GM19099 (cell line): ENCODE results near the gene NPSR1.

ENCODE experiments used
- POLR2A ChIP-seq: IDR thresholded peaks from 3 replicates; pipeline ENCODE4 v1.6.1; 2011; ENCODE audit warnings: low read depth; ENCODE audit not compliant: insufficient read length; ENCODE audit errors: extremely low read depth

NPSR1 gene

DNA sequence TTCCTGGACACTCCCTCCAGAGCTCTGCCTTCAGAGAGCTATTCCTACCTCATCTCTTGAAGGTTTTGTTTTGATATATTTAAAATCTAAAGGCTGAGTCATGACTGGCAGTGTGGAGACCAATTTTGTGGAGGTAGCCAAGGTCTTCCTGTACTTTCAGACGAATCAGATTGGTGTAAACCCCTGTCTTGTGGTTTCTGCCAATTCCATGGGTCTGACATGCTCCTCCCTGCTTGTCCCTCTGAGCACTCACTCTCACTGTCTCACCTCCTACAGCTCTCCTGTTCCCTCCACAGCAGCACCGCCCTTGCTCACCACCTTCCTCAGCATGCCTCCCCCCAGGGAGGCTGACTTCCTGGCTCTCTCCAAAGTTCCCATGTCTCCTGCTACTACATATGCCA lies 179.8 kb downstream of the NPSR1 start:
- TF ChIP-seq POLR2A = no peak

DNA sequence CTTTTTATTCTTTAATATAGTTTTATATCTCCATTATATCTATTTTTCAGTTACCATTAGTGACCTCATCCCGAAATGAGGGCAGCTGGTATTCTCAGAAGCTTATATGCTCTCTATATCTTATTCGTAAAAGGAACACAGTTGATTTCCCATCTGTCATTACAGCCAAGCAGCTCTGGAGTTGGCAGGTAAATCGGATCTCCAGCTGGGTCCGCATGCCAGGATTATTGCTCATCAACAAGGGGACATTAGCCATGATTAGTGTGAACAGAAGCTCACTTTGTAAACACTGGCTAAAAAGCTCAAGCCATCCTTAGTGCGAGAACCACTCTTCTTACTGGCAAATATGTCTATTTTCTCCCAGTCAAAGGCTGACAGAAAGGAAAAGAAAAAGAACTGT lies 180.3 kb downstream of the NPSR1 start:
- no peak for TF ChIP-seq POLR2A

DNA sequence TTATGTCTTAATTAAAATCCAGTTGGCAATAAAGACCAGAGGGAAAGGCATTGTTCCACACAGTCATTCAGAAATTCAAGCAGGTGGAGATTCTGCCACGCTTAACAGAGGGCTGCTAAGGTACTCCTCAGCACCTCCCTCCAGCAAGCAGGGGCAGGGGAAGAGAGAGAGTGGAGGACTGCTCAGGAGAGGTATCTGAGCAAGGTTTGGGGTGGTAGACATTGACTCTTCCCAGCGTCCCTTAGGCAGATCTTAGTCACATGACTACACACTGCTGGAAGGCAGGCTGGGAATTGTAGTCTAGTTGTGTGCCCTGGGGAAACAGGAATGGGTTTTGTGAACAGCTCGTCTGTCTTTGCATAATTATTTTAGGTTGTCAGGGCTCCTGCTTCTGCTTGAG lies 181.6 kb downstream of the NPSR1 start:
- TF ChIP-seq POLR2A = no peak

DNA sequence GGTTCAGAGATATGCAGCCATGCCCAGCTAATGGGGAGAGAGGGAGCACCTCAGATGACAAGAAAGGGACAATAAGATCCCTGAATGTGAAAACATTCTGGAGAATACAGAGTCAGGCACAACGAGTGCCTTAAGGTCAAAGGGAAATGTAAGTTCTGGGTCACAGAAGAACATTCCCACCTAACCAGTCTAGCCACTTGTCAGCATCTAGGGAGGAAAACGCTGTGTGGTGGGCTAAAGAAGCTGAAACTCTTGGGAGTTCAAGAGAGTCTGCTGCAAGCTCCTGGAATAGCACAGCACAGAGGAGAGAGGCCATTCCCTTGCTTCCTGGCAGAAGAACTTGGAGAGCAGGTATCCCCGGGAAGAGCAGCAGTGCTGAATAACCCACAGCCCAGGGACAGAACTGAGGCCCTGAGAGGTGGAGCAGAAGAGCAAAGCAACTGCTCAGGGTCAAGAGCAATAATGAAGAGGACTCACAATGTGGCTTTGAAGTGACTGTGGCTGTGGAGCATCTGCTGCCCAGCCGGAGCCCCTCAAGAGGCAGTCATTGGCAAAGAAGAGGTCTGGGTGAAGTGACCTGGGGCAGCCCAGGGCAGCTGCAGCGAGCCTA lies 182.3 kb downstream of the NPSR1 start:
- TF ChIP-seq POLR2A = no peak

DNA sequence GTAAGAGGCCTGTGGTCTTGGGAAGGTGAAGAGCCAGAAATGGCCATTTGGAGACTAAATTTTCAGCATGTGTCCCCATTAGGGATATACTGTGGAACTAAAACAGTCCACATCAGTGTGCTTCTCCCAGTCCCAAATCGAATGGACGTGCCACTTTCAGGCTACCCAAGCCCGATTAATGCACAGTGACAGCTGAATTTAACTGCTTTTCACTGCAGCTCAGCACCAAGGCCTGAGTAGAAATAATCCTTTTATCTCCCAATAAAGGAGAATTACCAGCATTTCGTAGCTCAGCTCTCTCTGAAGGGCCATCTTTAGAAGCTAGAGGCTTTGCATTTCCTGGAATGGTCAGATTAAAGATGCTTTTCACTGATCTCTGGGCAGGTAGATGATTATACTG lies 183.3 kb downstream of the NPSR1 start:
- TF ChIP-seq POLR2A = no peak

DNA sequence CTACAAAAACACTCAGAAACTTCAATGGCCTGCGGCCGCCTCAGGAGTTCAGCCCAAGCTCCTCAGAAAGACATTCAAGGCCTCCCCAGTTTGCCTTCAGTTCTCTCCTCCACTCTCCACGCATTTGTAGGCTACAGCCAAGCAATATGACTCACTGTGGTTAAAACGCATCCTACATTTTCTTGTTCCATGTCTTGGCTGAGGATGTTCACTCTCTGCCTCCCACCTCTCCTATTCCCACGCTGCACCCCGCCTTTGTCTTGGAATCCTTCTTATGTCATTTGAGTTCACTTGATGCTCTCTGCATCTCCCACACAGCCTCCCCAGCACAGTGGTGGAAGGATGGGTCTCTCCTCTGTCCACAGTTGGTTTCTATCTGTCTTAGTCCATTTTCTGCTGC lies 184.8 kb downstream of the NPSR1 start:
- TF ChIP-seq POLR2A = no peak

DNA sequence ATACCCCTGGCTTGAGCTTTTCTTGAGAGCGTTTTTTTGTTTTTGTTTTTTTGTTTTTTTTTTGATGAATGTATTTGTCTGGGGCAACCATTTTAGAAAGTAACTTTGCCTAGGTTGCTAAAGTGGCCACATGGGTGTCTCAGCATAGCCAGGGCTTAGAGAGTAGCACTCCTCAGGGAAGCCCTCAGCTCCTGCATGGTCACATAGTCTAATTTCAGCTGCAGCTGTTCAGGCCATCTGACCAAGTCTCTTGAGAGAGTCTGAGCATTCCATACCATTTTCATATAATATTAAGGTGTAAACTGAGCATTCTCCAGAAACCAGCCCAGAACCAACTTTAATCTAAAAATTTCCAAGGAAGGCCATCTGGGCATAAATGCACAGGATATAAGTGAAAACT lies 186.4 kb downstream of the NPSR1 start:
- TF ChIP-seq POLR2A = no peak

DNA sequence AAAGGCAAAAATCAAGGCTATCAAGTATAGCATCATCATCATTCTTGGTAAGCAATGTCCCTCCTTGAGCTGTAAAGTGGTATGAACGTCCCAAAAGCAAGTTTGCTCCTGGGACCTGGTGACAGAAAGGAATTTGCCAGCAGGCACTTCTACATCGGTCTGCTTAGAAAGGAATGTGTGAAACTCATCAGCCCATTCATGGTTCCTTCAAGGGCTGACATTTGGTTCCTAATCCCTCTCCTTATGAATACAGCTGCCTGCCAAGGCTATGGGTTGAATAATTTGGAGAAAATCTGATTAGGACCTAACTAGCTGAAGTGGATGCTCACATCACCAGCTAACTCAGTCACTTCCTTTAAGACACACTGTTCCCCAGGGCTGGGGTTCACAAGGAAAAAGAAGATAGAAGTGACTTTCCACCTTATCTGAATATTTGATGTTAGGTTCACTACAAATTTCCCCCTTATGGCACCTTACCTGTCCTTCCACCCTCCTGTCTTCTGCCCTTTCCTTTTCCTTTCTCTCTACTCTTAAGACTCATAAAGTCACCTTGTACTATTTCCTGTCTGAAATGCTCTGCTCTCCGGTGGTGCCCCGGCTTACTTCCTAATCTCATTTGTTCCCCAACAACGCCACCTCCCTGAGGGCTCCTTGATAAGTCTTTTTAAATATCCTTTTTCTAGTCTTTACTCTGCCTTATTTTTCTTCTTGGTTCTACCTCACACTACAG lies 187.1 kb downstream of the NPSR1 start:
- no peak for TF ChIP-seq POLR2A

DNA sequence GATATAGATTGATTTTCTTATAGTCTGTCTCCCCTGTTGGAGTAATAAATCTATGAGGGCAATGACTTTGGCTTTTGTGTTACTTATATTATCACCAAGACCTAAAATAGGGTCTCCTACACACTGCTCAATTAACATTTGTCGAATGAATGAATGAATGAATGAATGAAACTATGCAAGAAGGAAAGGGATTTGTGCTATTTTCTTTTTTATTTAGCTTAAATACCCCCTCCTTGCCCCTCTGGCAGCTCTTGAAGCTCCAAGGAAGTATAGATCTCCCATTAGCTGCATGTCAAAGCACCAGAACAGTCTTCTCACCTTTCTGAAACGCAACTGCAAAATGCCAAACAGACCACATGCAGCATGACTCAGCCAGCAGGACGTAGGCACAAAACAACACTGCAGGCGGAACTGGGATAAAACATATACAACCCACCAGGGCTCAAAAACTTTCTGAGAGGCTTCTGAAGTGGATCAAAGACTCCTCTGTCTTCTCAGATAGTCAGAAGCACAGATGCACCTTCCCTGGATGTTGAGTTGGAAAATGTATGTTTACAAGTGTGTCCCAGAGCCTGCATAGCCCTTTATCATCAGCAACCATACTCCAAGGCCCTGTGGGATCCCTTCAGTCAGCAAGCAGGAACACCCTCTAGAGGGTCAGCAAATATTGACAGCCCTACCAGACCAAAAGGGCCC lies 187.8 kb downstream of the NPSR1 start:
- TF ChIP-seq POLR2A = no peak

DNA sequence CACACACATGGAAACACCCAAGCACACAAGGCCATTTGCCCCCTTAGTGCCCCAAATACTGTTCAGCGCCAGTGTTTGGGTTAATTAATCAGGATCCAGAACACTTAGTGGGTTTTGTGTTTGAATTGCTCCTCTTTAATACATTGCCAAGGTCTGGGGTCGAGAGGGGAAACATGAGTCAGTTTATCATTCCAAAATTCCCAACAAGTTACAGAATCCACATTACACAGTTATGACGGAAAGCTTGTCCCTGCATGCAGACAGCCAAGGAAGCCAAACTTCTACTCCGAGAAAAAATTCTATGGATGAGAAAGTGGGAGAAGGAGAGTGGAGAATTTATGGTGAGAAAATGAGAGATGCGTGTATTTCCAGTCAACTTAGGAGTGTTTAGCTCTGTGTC lies 189.0 kb downstream of the NPSR1 start:
- TF ChIP-seq POLR2A = no peak

DNA sequence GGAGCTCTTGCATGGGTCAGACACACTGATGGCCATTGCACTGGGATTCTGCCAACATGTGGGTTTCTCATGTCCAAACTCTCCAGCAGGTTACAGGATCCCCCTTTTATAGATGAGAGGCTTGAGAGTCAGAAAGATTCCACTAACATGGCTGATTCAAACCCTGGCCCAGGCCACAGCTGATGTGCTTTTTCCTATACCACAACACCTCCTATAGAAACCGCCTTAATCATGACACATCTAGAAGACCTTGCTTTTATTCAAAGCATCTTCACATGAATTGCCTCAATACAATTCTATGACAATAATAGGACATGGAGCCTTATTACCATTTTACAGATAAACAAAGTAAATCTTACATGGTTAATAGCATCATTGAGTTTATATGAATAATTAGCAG lies 190.7 kb downstream of the NPSR1 start:
- no peak for TF ChIP-seq POLR2A

DNA sequence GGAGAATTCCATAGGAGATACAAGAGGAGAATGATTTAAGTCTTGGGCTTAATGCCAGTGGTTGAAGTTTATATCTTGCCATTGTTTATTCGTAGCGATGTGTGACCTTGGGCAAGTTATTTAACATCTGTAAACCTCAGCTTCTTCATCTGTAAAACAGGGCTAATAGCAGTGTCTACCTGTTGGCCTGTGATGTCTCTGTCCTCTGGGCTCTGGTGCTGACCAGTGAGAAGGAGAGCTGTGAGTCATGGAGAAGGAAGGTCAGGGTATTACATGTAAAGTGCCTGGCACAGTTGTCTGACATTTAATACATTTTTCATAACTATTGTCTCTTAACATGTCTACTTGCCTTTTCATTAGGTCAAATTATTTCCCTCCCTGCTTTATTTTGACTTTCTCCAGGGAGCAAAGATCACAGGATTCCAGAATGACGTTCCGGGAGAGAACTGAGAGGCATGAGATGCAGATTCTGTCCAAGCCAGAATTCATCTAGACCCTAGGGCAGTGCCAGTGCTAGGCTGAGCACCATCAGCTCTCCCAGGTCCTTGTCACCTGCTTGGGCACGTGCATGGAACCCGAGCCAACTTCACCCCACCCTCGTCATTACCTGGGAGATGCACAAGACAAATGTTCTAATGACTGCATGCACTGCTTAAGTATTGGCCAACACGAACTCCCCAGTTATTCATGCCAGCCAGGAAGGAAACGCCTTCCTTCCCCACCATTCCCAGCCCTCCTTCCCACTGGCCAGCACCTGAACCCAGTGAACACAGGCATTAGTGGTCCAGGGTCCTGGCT lies 191.3 kb downstream of the NPSR1 start:
- no peak for TF ChIP-seq POLR2A

DNA sequence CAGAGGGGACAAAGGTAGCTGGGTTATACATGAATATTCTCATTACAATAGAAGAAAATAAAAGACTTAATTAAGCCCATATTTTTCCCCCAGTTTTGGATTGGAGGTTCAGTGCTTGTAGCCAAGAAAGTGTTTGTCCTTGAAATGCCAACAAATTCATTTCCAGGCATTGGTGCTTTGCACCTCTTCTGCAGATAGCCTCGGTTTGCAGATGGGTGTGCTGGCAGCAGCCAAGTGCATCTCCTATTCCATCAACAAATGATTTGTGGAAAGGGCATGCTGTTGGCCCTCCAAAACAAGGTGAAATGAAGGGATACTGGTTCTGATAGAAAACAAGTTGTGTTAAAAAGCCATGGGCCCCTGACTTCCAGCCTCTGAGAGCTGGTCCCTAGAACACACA lies 192.0 kb downstream of the NPSR1 start:
- TF ChIP-seq POLR2A = no peak

DNA sequence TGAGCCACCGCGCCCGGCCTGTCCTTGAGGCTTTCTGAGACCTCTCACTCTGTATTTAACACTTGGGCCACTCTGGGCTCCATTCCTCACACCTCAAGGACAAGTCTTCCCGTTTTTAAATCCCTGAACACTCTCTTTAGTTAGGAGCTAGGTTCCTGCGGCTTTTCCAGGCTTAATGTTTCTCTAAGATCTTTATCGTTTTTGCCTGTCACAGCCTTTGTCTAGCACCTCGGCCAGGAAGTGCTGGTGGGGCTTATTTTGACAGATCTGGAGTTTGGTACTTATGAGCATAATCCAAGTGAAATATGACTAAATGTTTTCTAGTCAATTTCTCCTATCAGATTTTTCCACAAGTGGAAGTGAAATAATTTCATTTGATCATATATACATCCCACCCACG lies 192.7 kb downstream of the NPSR1 start:
- no peak for TF ChIP-seq POLR2A

DNA sequence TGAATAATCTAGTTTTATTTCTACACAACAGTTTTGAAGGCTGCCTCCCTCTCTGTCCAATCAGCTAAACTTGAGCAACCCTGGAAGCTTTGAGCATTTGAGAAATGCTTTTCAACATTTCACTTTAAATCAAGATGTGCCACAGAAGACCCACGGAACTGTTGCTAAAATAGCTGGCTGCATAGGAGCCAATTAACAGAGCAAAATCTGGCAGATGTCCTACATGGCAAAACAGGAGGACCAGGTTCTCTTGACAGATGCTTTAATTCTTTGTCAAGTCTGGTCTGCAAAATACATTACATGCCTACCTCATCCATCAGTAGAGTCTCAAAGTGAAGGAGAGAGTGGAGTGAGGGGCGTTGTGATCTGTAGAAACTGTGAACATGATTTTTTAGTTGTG lies 193.4 kb downstream of the NPSR1 start:
- TF ChIP-seq POLR2A = no peak
